Immature natural killer cell (primary cell): Measurements from ENCODE around the gene TEX14. TPM values are rescaled to one million over a fixed set of nuclear protein-coding genes. Genes with fewer than 3 reads are reported as not detected.

Experiments used
- DNase-seq, 3 donors: peaks; one replicate each; pipeline ENCODE4 v3.0.0; 2022; ENCODE audit warnings: mixed read lengths in 1 of 3
- H3K27ac Mint-ChIP-seq, 6 donors: one replicate each; pipeline ENCODE4 v1.8.0; 2020; ENCODE audit warnings: mixed read lengths in 6 of 6, mild to moderate bottlenecking in 5 of 6, inconsistent platforms in 4 of 6, moderate library complexity in 3 of 6
- H3K27me3 Mint-ChIP-seq, 3 donors: one replicate each; pipeline ENCODE4 v1.8.0; 2020 to 2021; ENCODE audit warnings: low read depth in 3 of 3, mild to moderate bottlenecking in 3 of 3, mixed read lengths in 3 of 3, moderate library complexity in 3 of 3, inconsistent platforms in 1 of 3
- H3K36me3 Mint-ChIP-seq, 3 donors: one replicate each; pipeline ENCODE4 v1.8.0; 2020; ENCODE audit warnings: mixed read lengths in 3 of 3, inconsistent platforms in 2 of 3, mild to moderate bottlenecking in 2 of 3
- H3K4me1 Mint-ChIP-seq, 2 donors: one replicate each; pipeline ENCODE4 v1.8.0; 2020; ENCODE audit warnings: inconsistent platforms in 2 of 2, mild to moderate bottlenecking in 2 of 2, mixed read lengths in 2 of 2, moderate library complexity in 1 of 2
- H3K4me3 Mint-ChIP-seq, 5 donors: one replicate each; pipeline ENCODE4 v1.8.0; 2020; ENCODE audit warnings: mild to moderate bottlenecking in 5 of 5, mixed read lengths in 5 of 5, inconsistent platforms in 3 of 5, moderate library complexity in 3 of 5
- H3K9me3 Mint-ChIP-seq, 6 donors: one replicate each; pipeline ENCODE4 v1.8.0; 2020; ENCODE audit warnings: mild to moderate bottlenecking in 6 of 6, mixed read lengths in 6 of 6, inconsistent platforms in 4 of 6, moderate library complexity in 3 of 6
- polyA plus RNA-seq, 3 donors: library from polyadenylated mRNA; unstranded; fragments of 300-500 nt; fragmentation: Illumina TruSeq; gene quantifications; one replicate each; pipeline ENCODE4 v1.2.3, GENCODE V29; 2021

Gene TEX14
- polyA plus RNA-seq, 3 donors from 2014 or later = not detected

DNA sequence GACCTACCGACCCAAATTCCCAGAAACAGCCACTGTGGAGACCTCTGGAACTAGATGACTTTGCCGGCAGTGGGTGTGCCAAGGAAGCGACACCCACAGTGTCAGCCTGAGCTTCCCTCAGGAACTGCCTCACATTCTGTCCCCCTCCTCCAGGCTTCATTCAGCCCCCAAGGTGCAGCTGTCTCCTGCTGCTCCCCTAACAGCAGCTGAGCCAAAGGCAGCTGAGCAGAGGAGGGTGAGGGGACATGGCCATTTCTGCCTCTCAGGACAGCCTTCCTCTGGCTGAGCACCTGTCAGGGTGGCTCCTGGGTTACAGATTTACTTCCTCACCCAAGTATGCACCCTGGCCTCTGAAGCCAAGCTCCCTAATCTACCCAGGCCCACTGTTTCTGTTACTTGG is 155.3 kb downstream of the TEX14 start:
- H3K36me3 Mint-ChIP-seq = no peaks in the 10 kb centered on the region
- no peaks in the 10 kb centered on the region for H3K9me3 Mint-ChIP-seq
- peaks cover 0 to 6% of the 10 kb centered on the region in 2 donors for H3K4me1 Mint-ChIP-seq
- H3K27me3 Mint-ChIP-seq = peaks cover 2 to 6% (median 4%) of the 10 kb centered on the region in 3 donors
- H3K4me3 Mint-ChIP-seq = no peak overlapping the region
- H3K27ac Mint-ChIP-seq = no peak overlapping the region
- DNase-seq = no peak

DNA sequence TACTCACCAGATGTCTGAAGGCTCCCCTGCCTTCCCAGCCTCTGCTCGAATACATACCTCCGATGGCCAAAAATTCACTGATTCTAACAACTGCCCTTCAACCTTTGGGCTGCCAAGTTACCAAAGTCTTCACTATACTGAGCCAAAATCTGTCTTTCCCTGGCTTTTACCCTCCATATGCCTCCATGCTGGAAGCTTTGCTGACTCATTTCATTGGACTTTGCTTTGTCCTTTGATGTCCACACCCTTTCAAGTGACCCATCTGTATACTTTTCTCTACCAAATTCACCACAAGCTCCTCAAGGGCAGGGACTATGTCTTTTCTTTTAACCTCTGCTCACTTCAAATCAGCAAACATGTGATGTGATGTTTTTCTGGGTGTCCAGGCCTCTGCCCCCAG is 156.4 kb downstream of the TEX14 start:
- peaks cover 0 to 6% of the 10 kb centered on the region in 2 donors for H3K4me1 Mint-ChIP-seq
- no peak for DNase-seq
- no peaks in the 10 kb centered on the region for H3K36me3 Mint-ChIP-seq
- peaks cover 2 to 5% (median 4%) of the 10 kb centered on the region in 3 donors for H3K27me3 Mint-ChIP-seq
- no peak overlapping the region for H3K4me3 Mint-ChIP-seq
- no peak overlapping the region for H3K27ac Mint-ChIP-seq
- no peaks in the 10 kb centered on the region for H3K9me3 Mint-ChIP-seq

DNA sequence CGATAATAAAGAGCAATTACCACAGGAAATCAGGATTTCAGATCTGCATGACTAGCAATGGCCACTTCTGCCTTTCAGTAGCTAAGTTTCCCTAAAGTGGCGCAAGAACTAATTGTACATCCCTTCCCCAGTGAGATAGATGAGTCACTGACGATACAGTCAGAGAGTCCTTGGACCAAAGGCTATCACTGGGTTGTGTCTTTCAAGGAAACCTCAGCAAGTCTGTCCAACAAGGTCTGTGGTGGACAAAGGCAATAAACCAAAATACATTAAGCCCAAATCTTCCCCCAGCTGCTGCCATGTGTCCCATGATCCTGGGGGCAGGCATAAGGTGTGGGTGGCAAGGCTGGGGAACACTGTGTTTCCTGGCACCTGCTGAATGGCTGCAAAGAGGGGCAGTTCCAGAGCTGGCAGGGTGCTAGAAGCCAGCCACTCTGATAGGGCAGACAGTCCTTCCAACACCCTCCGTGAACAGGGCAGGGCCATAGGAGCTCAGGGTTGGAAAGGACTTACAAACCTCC is 156.9 kb downstream of the TEX14 start:
- Mint-ChIP-seq H3K4me1 (peaks cover 0 to 6% of the 10 kb centered on the region in 2 donors), H3K27me3 (peaks cover 2 to 8% (median 4%) of the 10 kb centered on the region in 3 donors), H3K27ac (no peak overlapping the region), H3K9me3 (no peaks in the 10 kb centered on the region), H3K4me3 (no peak overlapping the region), H3K36me3 (no peaks in the 10 kb centered on the region)
- no peak for DNase-seq

DNA sequence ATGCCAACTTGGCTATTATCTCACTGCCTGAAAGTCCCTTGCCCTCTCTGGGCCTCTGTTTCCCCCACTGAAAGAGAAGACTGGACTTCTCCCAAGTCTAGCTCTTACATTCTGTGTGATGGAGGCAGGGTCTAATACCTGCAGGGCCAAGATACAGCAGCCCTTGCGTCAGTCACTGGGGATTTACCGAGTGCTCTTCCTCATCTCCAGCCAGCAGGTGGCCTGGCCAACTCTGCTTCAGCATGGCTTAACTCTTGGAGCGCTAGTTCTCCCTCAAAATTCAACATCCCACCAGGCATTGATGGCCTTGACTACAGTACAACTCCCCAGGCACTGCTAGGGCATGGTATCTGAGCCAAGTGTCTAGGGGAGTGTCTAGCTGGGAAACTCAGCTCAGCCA is 157.5 kb downstream of the TEX14 start:
- H3K4me3 Mint-ChIP-seq = peak overlapping the region in 1 of 5 donors; percentile 25
- no peaks in the 10 kb centered on the region for H3K9me3 Mint-ChIP-seq
- peaks cover 2 to 8% (median 6%) of the 10 kb centered on the region in 3 donors for H3K27me3 Mint-ChIP-seq
- no peaks in the 10 kb centered on the region for H3K36me3 Mint-ChIP-seq
- H3K4me1 Mint-ChIP-seq = peaks cover 0 to 6% of the 10 kb centered on the region in 2 donors
- no peak for DNase-seq
- H3K27ac Mint-ChIP-seq = peak overlapping the region in 1 of 6 donors; percentile 73

DNA sequence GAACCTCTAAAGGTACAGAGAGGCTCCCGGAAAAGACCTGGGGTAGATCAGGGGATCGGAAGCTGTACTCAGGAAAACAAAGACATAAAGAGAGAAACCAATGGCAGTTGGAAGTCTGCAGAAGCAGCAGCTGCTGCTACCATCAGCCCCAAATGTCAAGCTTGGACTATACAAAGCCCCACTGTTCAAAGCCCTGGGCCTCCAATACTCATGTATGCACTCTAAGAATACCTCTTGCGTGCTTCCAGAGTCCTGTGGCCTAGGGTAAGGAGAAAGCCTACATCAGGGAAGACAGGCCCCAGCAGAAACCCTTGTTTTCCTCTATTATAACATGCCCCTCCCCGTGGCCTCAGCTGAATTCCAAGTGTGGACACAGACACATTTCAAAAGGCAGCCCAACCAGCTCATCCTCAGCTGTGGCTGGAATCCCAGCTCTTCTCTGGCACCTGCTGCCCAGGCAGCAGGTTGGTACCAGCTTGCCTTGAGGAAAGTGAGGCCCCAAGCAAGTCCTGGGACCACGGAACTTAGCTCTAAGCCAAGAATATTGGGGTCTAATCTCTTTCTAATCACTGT is 158.1 kb downstream of the TEX14 start:
- no peaks in the 10 kb centered on the region for H3K9me3 Mint-ChIP-seq
- H3K4me3 Mint-ChIP-seq = peak overlapping the region in 2 of 5 donors; percentile 13 to 67

DNA sequence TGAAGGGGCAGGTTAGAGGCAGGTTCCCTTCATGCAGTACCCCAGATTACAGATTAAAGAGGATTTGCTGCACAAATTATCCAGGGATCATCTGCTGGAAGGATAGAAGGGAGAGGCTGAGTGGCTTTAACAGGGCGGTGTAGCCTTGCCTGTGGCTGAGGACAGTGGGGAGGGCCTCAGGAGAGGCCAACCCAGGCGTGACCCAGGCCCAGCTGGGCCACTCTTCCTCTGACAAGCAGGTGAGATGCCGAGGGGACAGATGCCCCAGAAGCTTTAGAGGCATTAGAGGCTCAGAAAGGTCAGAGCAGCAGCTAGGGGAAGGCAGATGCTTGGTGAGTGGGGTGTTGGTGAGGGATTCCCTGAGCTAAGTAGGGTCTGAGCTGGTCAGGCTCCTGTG is 159.3 kb downstream of the TEX14 start:
- H3K4me1 Mint-ChIP-seq = peaks cover 0 to 6% of the 10 kb centered on the region in 2 donors
- no peak overlapping the region for H3K27ac Mint-ChIP-seq
- H3K9me3 Mint-ChIP-seq = no peaks in the 10 kb centered on the region
- no peaks in the 10 kb centered on the region for H3K36me3 Mint-ChIP-seq
- DNase-seq = no peak
- H3K27me3 Mint-ChIP-seq = peaks cover 2 to 6% (median 6%) of the 10 kb centered on the region in 3 donors
- H3K4me3 Mint-ChIP-seq = peak overlapping the region in 3 of 5 donors; percentile 56 to 69 (median 60)

More for the DNA sequence above, 158.1 kb downstream of the TEX14 start:
- H3K27me3 Mint-ChIP-seq = peaks cover 2 to 8% (median 6%) of the 10 kb centered on the region in 3 donors
- H3K27ac Mint-ChIP-seq = no peak overlapping the region
- H3K4me1 Mint-ChIP-seq = peaks cover 0 to 6% of the 10 kb centered on the region in 2 donors
- no peak for DNase-seq
- H3K36me3 Mint-ChIP-seq = no peaks in the 10 kb centered on the region

DNA sequence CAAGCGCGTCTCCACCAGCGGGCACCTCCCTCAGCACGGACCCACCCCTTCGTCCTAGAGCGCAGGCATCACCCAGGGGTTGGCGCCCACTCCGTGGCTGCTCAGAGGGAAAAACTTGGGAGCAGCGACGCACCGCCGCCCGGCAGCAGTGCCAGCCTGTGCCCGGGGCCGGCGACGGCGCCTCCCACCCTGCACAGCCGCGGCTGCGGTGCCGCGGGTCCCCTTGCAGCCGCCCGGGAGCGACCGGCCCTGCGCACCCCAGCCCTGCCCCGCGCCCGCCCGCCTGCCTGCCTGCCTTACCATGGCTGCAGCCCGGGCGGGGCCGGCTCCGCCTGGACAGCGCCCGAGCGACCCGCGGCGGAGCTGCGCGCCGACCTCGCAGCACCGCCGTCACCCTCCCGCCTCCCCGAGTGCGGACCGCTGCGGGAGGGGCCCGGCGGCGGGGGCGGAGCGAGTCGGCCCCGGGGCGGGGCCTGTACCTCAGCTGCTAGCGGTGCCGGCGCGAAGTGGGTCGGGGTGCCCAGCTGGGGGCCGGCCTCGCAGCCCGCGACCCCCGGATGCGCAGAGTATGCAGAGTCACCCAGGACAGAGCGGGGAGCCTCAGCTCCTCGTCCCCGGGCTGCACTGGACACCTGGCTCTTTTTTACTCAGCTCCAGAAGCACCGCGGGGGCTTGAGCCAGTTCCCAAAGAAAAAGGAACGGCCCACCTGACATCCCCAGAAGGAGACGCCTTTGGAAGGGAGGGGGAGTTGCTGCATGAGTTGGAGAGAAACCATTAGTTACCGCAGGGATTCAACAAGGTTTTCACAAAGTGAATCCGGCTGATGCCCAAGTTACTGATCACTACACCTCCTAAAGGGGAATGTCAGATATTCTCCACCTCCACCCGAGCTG is 159.9 kb downstream of the TEX14 start:
- Mint-ChIP-seq H3K27me3 (peaks cover 2 to 6% (median 6%) of the 10 kb centered on the region in 3 donors), H3K9me3 (no peaks in the 10 kb centered on the region), H3K36me3 (no peaks in the 10 kb centered on the region), H3K27ac (no peak overlapping the region), H3K4me1 (peaks cover 0 to 6% of the 10 kb centered on the region in 2 donors), H3K4me3 (peak overlapping the region; percentile 56 to 69 (median 60))
- peak; percentile 65 to 71 (median 70) for DNase-seq

DNA sequence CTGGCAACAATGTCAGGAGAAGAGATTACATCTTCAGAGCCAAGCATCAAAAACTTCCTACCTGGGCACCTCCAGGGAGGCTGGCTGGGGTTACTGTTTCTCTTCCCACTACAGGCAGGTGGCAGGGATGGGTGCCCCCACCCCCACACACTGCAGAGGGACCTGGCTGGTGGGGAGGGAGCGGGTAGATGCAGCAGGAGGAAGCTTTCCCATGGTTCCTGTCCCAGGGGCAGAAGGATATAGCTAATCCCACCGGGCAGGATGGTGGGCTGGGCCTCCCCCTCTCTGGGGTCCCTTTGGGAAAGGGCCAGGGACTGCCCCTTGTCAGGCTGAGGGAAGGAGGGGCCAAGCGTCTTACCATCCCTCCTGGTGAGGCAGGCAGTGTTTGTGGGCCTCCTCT is 160.7 kb downstream of the TEX14 start:
- Mint-ChIP-seq H3K36me3 (no peaks in the 10 kb centered on the region), H3K27me3 (peaks cover 4 to 6% (median 6%) of the 10 kb centered on the region in 3 donors), H3K4me3 (peak overlapping the region; percentile 42 to 60 (median 59)), H3K4me1 (peaks cover 0 to 6% of the 10 kb centered on the region in 2 donors), H3K27ac (no peak overlapping the region), H3K9me3 (no peaks in the 10 kb centered on the region)
- no peak for DNase-seq

DNA sequence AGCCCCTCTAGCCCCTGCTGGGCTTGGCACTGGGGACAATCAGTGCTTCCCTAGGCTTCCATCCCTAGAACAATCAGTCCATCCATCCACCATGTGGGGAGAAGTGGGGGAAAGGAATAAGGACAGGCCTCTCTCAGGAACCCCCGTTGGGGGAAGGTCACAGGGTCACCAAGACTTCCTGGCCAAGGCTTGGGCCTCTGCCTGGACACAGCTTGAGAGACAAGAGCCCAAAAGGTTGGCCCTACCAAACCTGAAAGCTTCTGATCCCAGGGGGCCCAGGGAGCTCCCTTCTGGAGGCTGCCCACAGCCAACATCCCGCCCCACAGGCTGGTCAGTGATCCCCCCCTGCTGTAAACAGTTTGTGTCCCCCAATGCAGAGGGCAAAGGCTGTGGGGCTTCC is 161.2 kb downstream of the TEX14 start:
- Mint-ChIP-seq H3K9me3 (no peaks in the 10 kb centered on the region), H3K27ac (no peak overlapping the region), H3K4me3 (peak overlapping the region; percentile 38 to 60 (median 59)), H3K36me3 (no peaks in the 10 kb centered on the region), H3K4me1 (peaks cover 0 to 6% of the 10 kb centered on the region in 2 donors), H3K27me3 (peaks cover 4 to 6% (median 6%) of the 10 kb centered on the region in 3 donors)
- DNase-seq = no peak

DNA sequence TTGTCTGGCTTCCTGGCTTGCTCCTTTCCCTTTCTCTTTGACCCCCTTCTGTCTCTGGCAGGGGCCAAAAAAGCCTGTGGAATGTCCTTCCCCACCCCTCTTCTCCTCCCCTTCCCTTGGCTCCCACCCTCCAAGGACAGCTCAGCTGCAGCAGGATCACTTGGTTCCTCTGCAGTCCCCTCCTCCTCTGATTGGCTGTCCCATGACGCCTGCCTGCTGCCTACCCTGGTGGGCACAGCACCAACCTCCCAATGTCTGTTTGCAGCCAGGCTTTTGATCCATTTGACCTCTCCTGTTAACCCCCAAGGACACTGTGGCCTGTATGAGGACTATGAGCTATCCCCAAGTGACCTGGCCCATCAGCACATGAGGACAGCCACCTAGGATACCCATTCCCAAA is 162.6 kb downstream of the TEX14 start:
- Mint-ChIP-seq H3K27me3 (peaks cover 2 to 6% (median 5%) of the 10 kb centered on the region in 3 donors), H3K9me3 (no peaks in the 10 kb centered on the region), H3K4me1 (peaks cover 0 to 6% of the 10 kb centered on the region in 2 donors), H3K4me3 (no peak overlapping the region), H3K36me3 (no peaks in the 10 kb centered on the region), H3K27ac (no peak overlapping the region)
- DNase-seq = no peak

DNA sequence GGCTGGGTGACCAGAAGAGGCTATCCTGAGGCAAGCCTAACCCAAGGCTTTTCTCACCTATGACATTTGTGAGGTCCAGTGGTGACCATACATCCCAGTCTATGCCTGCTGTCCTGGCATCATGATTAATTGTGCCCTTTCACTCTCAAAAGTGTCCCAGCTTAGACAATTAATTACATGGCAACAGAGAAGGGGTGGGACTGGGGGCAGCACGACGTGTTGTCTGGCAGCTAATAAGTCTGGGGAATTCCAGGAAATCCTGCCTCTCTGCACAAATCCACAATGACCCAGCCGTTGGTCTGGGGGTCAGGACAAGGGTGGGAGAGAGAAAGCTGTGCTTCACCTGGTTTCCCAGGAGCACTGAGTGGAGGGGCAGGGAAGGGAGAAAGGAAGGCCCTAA is 163.4 kb downstream of the TEX14 start:
- no peak for DNase-seq
- Mint-ChIP-seq H3K27ac (peak overlapping the region in 2 of 6 donors; percentile 19 to 40), H3K27me3 (peaks cover 3 to 6% (median 3%) of the 10 kb centered on the region in 3 donors), H3K4me1 (peaks cover 0 to 6% of the 10 kb centered on the region in 2 donors), H3K9me3 (no peaks in the 10 kb centered on the region), H3K36me3 (peaks cover 0 to 3% (median 0%) of the 10 kb centered on the region in 3 donors), H3K4me3 (no peak overlapping the region)

DNA sequence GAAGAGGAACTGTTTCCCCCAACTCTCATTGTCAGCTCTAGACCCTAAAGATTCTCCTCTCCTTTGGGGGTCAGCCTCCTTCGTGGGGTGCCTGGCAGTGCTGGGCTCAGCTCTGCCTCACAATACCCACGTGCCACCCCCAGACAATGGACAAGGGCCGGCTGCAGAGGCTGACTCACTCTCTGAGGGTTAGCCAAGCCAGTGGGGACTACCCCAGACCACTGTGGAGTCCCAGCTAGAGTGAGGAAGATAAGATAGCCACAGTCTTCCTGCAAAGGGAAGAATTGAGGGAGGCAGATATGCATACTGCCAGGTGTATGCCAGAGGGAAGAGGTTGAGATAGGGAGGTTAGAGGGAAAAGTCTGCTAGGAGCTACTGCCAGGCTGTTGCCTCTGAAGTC is 163.9 kb downstream of the TEX14 start:
- H3K27ac Mint-ChIP-seq = no peak overlapping the region

DNA sequence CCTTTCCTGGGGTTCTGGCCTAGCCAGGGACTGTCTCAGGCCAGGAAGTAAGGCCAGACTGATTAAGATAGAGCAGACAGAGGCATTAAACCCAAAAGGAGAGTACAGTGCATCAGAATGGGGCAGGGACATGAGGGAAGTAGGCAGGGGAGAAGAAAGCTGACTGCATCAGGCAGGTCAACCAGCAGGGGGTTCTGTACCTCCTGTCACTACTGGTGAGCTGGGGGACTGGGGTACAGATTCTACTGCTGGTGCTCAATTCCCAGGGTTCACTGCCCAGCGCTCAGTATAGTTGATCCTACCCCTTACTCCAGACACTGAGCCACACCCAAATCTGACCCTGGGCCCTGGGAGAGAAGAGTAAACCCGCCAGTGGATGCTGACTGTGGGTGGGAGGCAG is 164.5 kb downstream of the TEX14 start:
- Mint-ChIP-seq H3K36me3 (peaks cover 0 to 4% (median 3%) of the 10 kb centered on the region in 3 donors), H3K4me1 (peaks cover 0 to 3% of the 10 kb centered on the region in 2 donors), H3K4me3 (no peak overlapping the region), H3K27ac (peak overlapping the region in 1 of 6 donors; percentile 24), H3K27me3 (peaks cover 3 to 4% (median 3%) of the 10 kb centered on the region in 3 donors), H3K9me3 (no peaks in the 10 kb centered on the region)
- no peak for DNase-seq

More for the DNA sequence above, 163.9 kb downstream of the TEX14 start:
- peaks cover 0 to 6% of the 10 kb centered on the region in 2 donors for H3K4me1 Mint-ChIP-seq
- H3K27me3 Mint-ChIP-seq = peaks cover 3 to 6% (median 3%) of the 10 kb centered on the region in 3 donors
- no peak overlapping the region for H3K4me3 Mint-ChIP-seq
- peaks cover 0 to 3% (median under 1%) of the 10 kb centered on the region in 3 donors for H3K36me3 Mint-ChIP-seq
- DNase-seq = no peak
- no peaks in the 10 kb centered on the region for H3K9me3 Mint-ChIP-seq

DNA sequence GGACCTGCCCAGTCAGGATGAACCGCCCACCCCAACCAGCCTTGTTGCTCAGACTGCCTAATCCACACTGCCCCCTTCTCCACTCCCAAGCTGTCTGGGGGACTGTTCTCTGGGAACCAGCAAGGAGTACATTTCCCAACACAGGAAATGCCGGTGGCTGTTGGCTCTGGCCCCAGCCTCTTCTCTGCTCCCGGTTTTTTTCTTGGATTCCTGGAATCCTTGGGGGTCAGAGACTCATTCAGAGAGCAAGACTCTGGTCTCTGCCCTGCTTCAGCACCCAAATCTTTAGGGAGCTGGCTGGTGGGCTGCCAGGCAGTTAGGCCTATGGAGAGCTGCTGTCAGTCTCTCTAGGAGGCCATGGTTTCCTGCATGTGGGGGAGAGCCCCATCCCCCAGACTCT is 166.6 kb downstream of the TEX14 start:
- no peak for DNase-seq
- Mint-ChIP-seq H3K27ac (no peak overlapping the region), H3K36me3 (peaks cover 0 to 4% (median 3%) of the 10 kb centered on the region in 3 donors), H3K27me3 (peaks cover 1 to 3% (median 3%) of the 10 kb centered on the region in 3 donors), H3K4me3 (no peak overlapping the region), H3K4me1 (peaks cover 0 to under 1% of the 10 kb centered on the region in 2 donors), H3K9me3 (no peaks in the 10 kb centered on the region)
